GM18502 (cell line): ENCODE results near the gene NEURL1.

Experiments used
- ATAC-seq: cut with Tn5 transposase; IDR thresholded peaks from one replicate; pipeline ENCODE4 v1.9.1; 2021; ENCODE audit warnings: mild to moderate bottlenecking; ENCODE audit not compliant: unreplicated experiment, poor library complexity

Gene NEURL1

GRCh38 chr10:103557455-103557854, 64.0 kb downstream of the NEURL1 start:
- no peak for ATAC-seq

- ATAC-seq = no peak
Measured at GRCh38 chr10:103558911-103559310, 65.4 kb downstream of the NEURL1 start.

GRCh38 chr10:103559776-103560175, 66.3 kb downstream of the NEURL1 start:
- ATAC-seq = no peak

GRCh38 chr10:103560886-103561285, 67.4 kb downstream of the NEURL1 start:
- no peak for ATAC-seq

- no peak for ATAC-seq
Measured at GRCh38 chr10:103562383-103562782, 68.9 kb downstream of the NEURL1 start.

- no peak for ATAC-seq
Measured at GRCh38 chr10:103563231-103564115, 70.0 kb downstream of the NEURL1 start.

- no peak for ATAC-seq
Measured at GRCh38 chr10:103564116-103564501, 70.6 kb downstream of the NEURL1 start.

GRCh38 chr10:103564776-103565520, 71.4 kb downstream of the NEURL1 start:
- ATAC-seq = no peak

GRCh38 chr10:103566536-103566935, 73.0 kb downstream of the NEURL1 start:
- no peak for ATAC-seq

GRCh38 chr10:103568505-103568904, 75.0 kb downstream of the NEURL1 start:
- no peak for ATAC-seq

- ATAC-seq = no peak
Measured at GRCh38 chr10:103569896-103570295, 76.4 kb downstream of the NEURL1 start.

GRCh38 chr10:103570844-103571655, 77.5 kb downstream of the NEURL1 start:
- no peak for ATAC-seq

GRCh38 chr10:103571656-103571975, 78.1 kb downstream of the NEURL1 start:
- no peak for ATAC-seq

GRCh38 chr10:103572347-103573204, 79.1 kb downstream of the NEURL1 start:
- no peak for ATAC-seq

- no peak for ATAC-seq
Measured at GRCh38 chr10:103573205-103573487, 79.6 kb downstream of the NEURL1 start.

GRCh38 chr10:103574097-103575061, 80.9 kb downstream of the NEURL1 start:
- ATAC-seq = no peak

GRCh38 chr10:103575416-103576075, 82.0 kb downstream of the NEURL1 start:
- no peak for ATAC-seq

- no peak for ATAC-seq
Measured at GRCh38 chr10:103576076-103576471, 82.6 kb downstream of the NEURL1 start.

- ATAC-seq = no peak
Measured at GRCh38 chr10:103576862-103577261, 83.4 kb downstream of the NEURL1 start.
